HepG2 (cell line): ENCODE results near the gene CTDNEP1. TPM values are rescaled to one million over a fixed set of nuclear protein-coding genes. Genes with fewer than 3 reads are reported as not detected.

Experiments used
- ARID2 ChIP-seq: sonication (generic); formaldehyde crosslinking; IDR thresholded peaks from 2 replicates; pipeline ENCODE4 v1.8.1; 2022; ENCODE audit warnings: mild to moderate bottlenecking, missing genetic modification reagents, borderline replicate concordance
- ATF2 ChIP-seq: sonication (generic); formaldehyde crosslinking; IDR thresholded peaks from 2 replicates; pipeline ENCODE4 v1.4.0; 2020; ENCODE audit warnings: missing genetic modification reagents
- ATF7 ChIP-seq, 2 experiments: fragments of 450-650 bp in 1 of 2; sonication (generic) in 1 of 2; formaldehyde crosslinking in 1 of 2; IDR thresholded peaks; 2 replicates each; pipeline versions ENCODE4 v1.4.0 to v1.6.1; 2016 to 2020; ENCODE audit warnings: antibody characterized with exemption in 1 of 2, mild to moderate bottlenecking in 1 of 2, missing genetic modification reagents in 1 of 2
- ATM ChIP-seq: fragments of 450-650 bp; IDR thresholded peaks from 2 replicates; pipeline ENCODE4 v1.7.1; 2017; ENCODE audit warnings: mild to moderate bottlenecking, borderline replicate concordance
- FOSL2 ChIP-seq: sonication (generic); formaldehyde crosslinking; IDR thresholded peaks from 2 replicates; pipeline ENCODE4 v1.4.0; 2020; ENCODE audit warnings: missing genetic modification reagents
- GLI4 ChIP-seq: sonication (generic); formaldehyde crosslinking; IDR thresholded peaks from 2 replicates; pipeline ENCODE4 v1.5.1; 2020; ENCODE audit warnings: missing genetic modification reagents, mild to moderate bottlenecking, moderate library complexity, borderline replicate concordance
- GPBP1L1 ChIP-seq: sonication (generic); formaldehyde crosslinking; IDR thresholded peaks from 2 replicates; pipeline ENCODE4 v1.5.0; 2020; ENCODE audit warnings: mild to moderate bottlenecking, missing genetic modification reagents
- HCFC1 ChIP-seq: fragments of 150-350 bp; IDR thresholded peaks from 2 replicates; pipeline ENCODE4 v1.6.1; 2014; ENCODE audit warnings: low read depth, low read length
- KAT2B ChIP-seq: fragments of 150-350 bp; IDR thresholded peaks from 2 replicates; pipeline ENCODE4 v1.6.1; 2014; ENCODE audit warnings: low read depth, low read length, borderline replicate concordance
- MATR3 ChIP-seq: sonication (generic); formaldehyde crosslinking; IDR thresholded peaks from 2 replicates; pipeline ENCODE4 v1.4.0; 2020; ENCODE audit warnings: missing genetic modification reagents
- MED8 ChIP-seq: sonication (generic); formaldehyde crosslinking; IDR thresholded peaks from 2 replicates; pipeline ENCODE4 v1.8.1; 2023; ENCODE audit warnings: mild to moderate bottlenecking, missing genetic modification reagents; ENCODE audit not compliant: insufficient replicate concordance
- RBFOX2 ChIP-seq: fragments of 200-400 bp; formaldehyde crosslinking; IDR thresholded peaks from 2 replicates; pipeline ENCODE4 v1.6.1; 2017; ENCODE audit warnings: low read depth, mild to moderate bottlenecking, low read length
- TBP ChIP-seq: sonication (generic); formaldehyde crosslinking; IDR thresholded peaks from 2 replicates; pipeline ENCODE4 v1.5.0; 2020; ENCODE audit warnings: missing genetic modification reagents
- TSC22D2 ChIP-seq: sonication (generic); formaldehyde crosslinking; IDR thresholded peaks from 2 replicates; pipeline ENCODE4 v1.5.1; 2020; ENCODE audit warnings: missing genetic modification reagents, mild to moderate bottlenecking, borderline replicate concordance
- ZBTB14 ChIP-seq: sonication (generic); formaldehyde crosslinking; IDR thresholded peaks from 2 replicates; pipeline ENCODE4 v1.4.0; 2020; ENCODE audit warnings: missing genetic modification reagents
- ZBTB46 ChIP-seq: sonication (generic); formaldehyde crosslinking; IDR thresholded peaks from 2 replicates; pipeline ENCODE4 v1.4.0; 2020; ENCODE audit warnings: mild to moderate bottlenecking, missing genetic modification reagents, borderline replicate concordance
- ZNF33A ChIP-seq: sonication (generic); formaldehyde crosslinking; IDR thresholded peaks from 2 replicates; pipeline ENCODE4 v1.5.1; 2020; ENCODE audit warnings: missing genetic modification reagents, mild to moderate bottlenecking, moderate library complexity, borderline replicate concordance
- ZNF724P ChIP-seq: sonication (generic); formaldehyde crosslinking; IDR thresholded peaks from 2 replicates; pipeline ENCODE4 v1.8.0; 2022; ENCODE audit warnings: missing genetic modification reagents, borderline replicate concordance
- polyA plus RNA-seq, 8 experiments: library from polyadenylated mRNA; depleted of rRNA in 3 of 8; stranded (reverse) in 7 of 8; unstranded in 1 of 8; fragments of >200 nt; fragmentation: Illumina TruSeq in 4 of 8; extraction: Trizol in 4 of 8; gene quantifications; 2 replicates each; pipeline versions ENCODE4 v1.2.1 to v1.2.3, GENCODE V29; 2011 to 2016; ENCODE audit warnings: low read depth in 4 of 8, missing spikeins in 1 of 8, mixed read lengths in 1 of 8; ENCODE audit not compliant: insufficient read depth in 1 of 8
- total RNA-seq, 5 experiments: library from RNA; depleted of rRNA; stranded (reverse); fragments of >200 nt; fragmentation: Illumina TruSeq; extraction: Trizol; gene quantifications; 2 replicates each; pipeline ENCODE4 v1.2.3, GENCODE V29; 2016; ENCODE audit warnings: low read depth in 1 of 5
- TF ChIP-seq, protein P1 (sequence below): sonication (generic); formaldehyde crosslinking; IDR thresholded peaks from 2 replicates; pipeline ENCODE4 v1.8.1; 2023; ENCODE audit warnings: mild to moderate bottlenecking, missing genetic modification reagents
- TF ChIP-seq, protein P2 (sequence below): sonication (generic); formaldehyde crosslinking; IDR thresholded peaks from 2 replicates; pipeline ENCODE4 v1.4.0; 2020; ENCODE audit warnings: low read depth, mild to moderate bottlenecking, missing genetic modification reagents

Gene CTDNEP1
- total and polyA plus RNA-seq, 2 of the 13 experiments (the other 11 are each of a cell fraction or from before 2014, with no cell fraction given): 19.8 to 118 TPM

DNA sequence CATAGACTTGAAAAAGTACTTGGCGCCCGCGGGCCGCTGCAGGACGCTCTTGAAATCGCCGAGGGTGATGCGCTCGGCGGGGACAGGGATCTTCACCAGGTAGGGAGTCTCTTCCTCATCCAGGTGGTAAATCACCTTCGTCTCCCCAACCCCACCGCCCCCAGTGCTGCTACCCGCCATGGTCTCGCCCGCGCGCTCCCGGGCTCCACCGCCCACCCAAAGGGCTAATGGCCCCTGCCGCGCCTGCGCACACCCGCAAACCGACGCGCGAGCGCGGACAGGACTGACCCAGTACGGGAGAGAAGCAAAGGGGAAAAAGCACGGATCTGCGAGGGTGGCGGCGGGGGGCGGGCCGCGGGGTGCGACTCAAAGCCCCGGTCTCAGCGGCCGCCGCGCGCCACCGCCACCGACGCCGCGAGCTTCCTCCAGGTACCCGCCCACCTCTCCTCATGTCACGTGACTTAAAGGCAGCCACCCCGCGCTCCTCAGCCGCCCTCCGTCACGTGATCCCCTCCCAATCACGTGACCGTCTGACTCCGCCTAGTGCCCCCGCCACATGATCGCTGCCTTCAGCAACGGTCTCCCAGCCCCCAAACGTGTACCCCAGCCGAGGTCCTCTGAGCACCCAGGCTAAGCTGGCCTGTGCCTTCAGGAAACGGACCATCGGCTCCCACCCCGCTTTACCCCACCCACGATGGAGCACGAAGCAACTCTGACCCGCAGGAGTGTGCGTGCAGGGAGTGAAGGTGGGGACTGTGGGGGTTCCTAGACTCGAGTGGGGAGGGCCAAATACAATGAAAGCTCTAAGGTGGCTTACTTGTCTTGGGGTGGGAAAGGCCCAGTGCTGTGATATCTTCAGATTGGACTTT lies 17.2 kb downstream of the CTDNEP1 start, which contains the start of gene DVL2 (continued):
- TF ChIP-seq, protein P1, sequence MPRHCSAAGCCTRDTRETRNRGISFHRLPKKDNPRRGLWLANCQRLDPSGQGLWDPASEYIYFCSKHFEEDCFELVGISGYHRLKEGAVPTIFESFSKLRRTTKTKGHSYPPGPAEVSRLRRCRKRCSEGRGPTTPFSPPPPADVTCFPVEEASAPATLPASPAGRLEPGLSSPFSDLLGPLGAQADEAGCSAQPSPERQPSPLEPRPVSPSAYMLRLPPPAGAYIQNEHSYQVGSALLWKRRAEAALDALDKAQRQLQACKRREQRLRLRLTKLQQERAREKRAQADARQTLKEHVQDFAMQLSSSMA: peak; percentile 42; the same call in 1 of the 2 replicates
- TF ChIP-seq, protein P2, sequence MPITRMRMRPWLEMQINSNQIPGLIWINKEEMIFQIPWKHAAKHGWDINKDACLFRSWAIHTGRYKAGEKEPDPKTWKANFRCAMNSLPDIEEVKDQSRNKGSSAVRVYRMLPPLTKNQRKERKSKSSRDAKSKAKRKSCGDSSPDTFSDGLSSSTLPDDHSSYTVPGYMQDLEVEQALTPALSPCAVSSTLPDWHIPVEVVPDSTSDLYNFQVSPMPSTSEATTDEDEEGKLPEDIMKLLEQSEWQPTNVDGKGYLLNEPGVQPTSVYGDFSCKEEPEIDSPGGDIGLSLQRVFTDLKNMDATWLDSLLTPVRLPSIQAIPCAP (CRISPR knock-in tag): no peak
- TF ChIP-seq KAT2B: no peak
- no peak for TF ChIP-seq MED8 (CRISPR knock-in tag)
- peak; percentile 72; the same call in 1 of the 2 replicates for TF ChIP-seq ARID2
- peak; percentile 48; the same call in 1 of the 2 replicates for TF ChIP-seq HCFC1
- TF ChIP-seq ZBTB46 (CRISPR knock-in tag): no peak
- TF ChIP-seq ATF2: peak; percentile 37; the same call in 1 of the 2 replicates
- no peak for TF ChIP-seq TBP (CRISPR knock-in tag)
- TF ChIP-seq GPBP1L1: no peak
- TF ChIP-seq ZBTB14 (CRISPR knock-in tag): peak; percentile 86
- no peak for TF ChIP-seq ATM
- TF ChIP-seq RBFOX2: peak; percentile 97
- no peak for TF ChIP-seq ZNF724P (CRISPR knock-in tag)
- no peak for TF ChIP-seq ZNF33A (CRISPR knock-in tag)
- TF ChIP-seq FOSL2 (CRISPR knock-in tag): peak; percentile 60
- no peak for TF ChIP-seq TSC22D2 (CRISPR knock-in tag)
- no peak for TF ChIP-seq GLI4 (CRISPR knock-in tag)
- TF ChIP-seq ATF7 (IDR thresholded peaks at IDR 0.05): no peak
- peak; percentile 53; the same call in 1 of the 2 replicates for TF ChIP-seq ATF7 (CRISPR knock-in tag; IDR thresholded peaks at IDR 0.05)
- no peak for TF ChIP-seq MATR3
